SK-N-SH (cell line): ENCODE data around the gene RIOK1. TPM values are rescaled to one million over a fixed set of nuclear protein-coding genes. Genes with fewer than 3 reads are reported as not detected.

Experiments
- CTCF ChIA-PET: fragments of 300-600, 350-600 bp; formaldehyde crosslinking; extraction: SDS; loops from one replicate; lab custom pipeline; 2021; lab: Yijun Ruan, JAX
- POLR2A ChIA-PET: fragments of 350-600 bp; sonication (Branson Sonifier 250); formaldehyde crosslinking; extraction: SDS; loops from one replicate; lab custom pipeline; 2020; ENCODE audit warnings: antibody characterized with exemption, inconsistent platforms; lab: Yijun Ruan, JAX
- DNase-seq: peaks from one replicate; pipeline ENCODE4 v3.0.0; 2012
- H2AFZ ChIP-seq: fragments of 200-600 bp; sonication (generic); 2 replicates; pipeline ENCODE4 v1.8.1; 2016; ENCODE audit warnings: antibody characterized with exemption, mild to moderate bottlenecking, low read depth
- H3F3A ChIP-seq: fragments of 200-600 bp; sonication (generic); replicated peaks from 2 replicates; pipeline ENCODE3; 2016; ENCODE audit warnings: antibody characterized with exemption, mild to moderate bottlenecking; ENCODE audit not compliant: insufficient read depth
- H3K27ac ChIP-seq, 2 experiments: fragments of 200-500 bp in 1 of 2; fragments of 200-600 bp in 1 of 2; sonication (Bioruptor generic) in 1 of 2; sonication (generic), shearing (Covaris generic) in 1 of 2; 2 replicates each; pipeline versions ENCODE4 v1.5.1 to v1.6.1; 2014 to 2016; ENCODE audit warnings: low read depth in 2 of 2, inconsistent platforms in 1 of 2, low read length in 1 of 2, mild to moderate bottlenecking in 1 of 2, mixed read lengths in 1 of 2
- H3K27me3 ChIP-seq: fragments of 200-600 bp; sonication (generic), shearing (Covaris generic); 2 replicates; pipeline ENCODE4 v1.6.1; 2016; ENCODE audit warnings: mixed run types; ENCODE audit not compliant: insufficient read depth
- H3K36me3 ChIP-seq, 2 experiments: fragments of 200-500 bp in 1 of 2; fragments of 200-600 bp in 1 of 2; sonication (Bioruptor generic) in 1 of 2; sonication (generic) in 1 of 2; replicated peaks in 1 of 2; 2 replicates each; pipeline versions ENCODE3 to v1.5.1; 2014 to 2016; ENCODE audit warnings: low read length in 1 of 2, mild to moderate bottlenecking in 1 of 2; ENCODE audit not compliant: insufficient read depth in 2 of 2, control insufficient read depth in 1 of 2
- H3K4me1 ChIP-seq, 2 experiments: fragments of 200-500 bp in 1 of 2; fragments of 200-600 bp in 1 of 2; sonication (Bioruptor generic) in 1 of 2; sonication (generic), shearing (Covaris generic) in 1 of 2; 2 replicates each; pipeline versions ENCODE4 v1.5.1 to v1.6.1; 2014 to 2016; ENCODE audit warnings: low read depth in 1 of 2, low read length in 1 of 2, mixed run types in 1 of 2; ENCODE audit not compliant: insufficient read depth in 2 of 2, control insufficient read depth in 1 of 2
- H3K4me2 ChIP-seq: fragments of 200-600 bp; sonication (generic), shearing (Covaris generic); 2 replicates; pipeline ENCODE4 v1.6.1; 2017; ENCODE audit warnings: mixed run types
- H3K4me3 ChIP-seq, 2 experiments: fragments of 200-500 bp in 1 of 2; fragments of 200-600 bp in 1 of 2; sonication (Bioruptor generic) in 1 of 2; sonication (generic), shearing (Covaris generic) in 1 of 2; 2 replicates each; pipeline versions ENCODE4 v1.5.1 to v1.8.1; 2014 to 2016; ENCODE audit warnings: low read depth in 2 of 2, inconsistent platforms in 1 of 2, low read length in 1 of 2, mild to moderate bottlenecking in 1 of 2, mixed read lengths in 1 of 2, moderate library complexity in 1 of 2
- H3K79me2 ChIP-seq: fragments of 200-600 bp; sonication (generic); 2 replicates; pipeline ENCODE4 v1.8.1; 2017; ENCODE audit warnings: mild to moderate bottlenecking; ENCODE audit not compliant: insufficient read depth
- H3K9ac ChIP-seq: fragments of 200-600 bp; sonication (generic); 2 replicates; pipeline ENCODE4 v1.6.1; 2017; ENCODE audit warnings: mixed run types
- H3K9me2 ChIP-seq: fragments of 200-600 bp; sonication (generic); 2 replicates; pipeline ENCODE4 v1.6.1; 2017; ENCODE audit warnings: mixed run types
- H3K9me3 ChIP-seq: fragments of 200-600 bp; sonication (generic); 2 replicates; pipeline ENCODE4 v1.6.1; 2017; ENCODE audit warnings: mixed run types, mild to moderate bottlenecking, moderate library complexity
- H4K20me1 ChIP-seq: fragments of 200-600 bp; sonication (generic); 2 replicates; pipeline ENCODE4 v1.6.1; 2017; ENCODE audit warnings: mild to moderate bottlenecking, mixed run types; ENCODE audit not compliant: insufficient read depth
- FOXM1 ChIP-seq: IDR thresholded peaks from 2 replicates; pipeline ENCODE4 v1.4.0; 2012; ENCODE audit warnings: low read depth, mild to moderate bottlenecking
- WGBS: methylation state at CpG from one replicate; pipeline ENCODE4 v1.1.6; 2017; ENCODE audit warnings: low lambda C conversion rate; 5-methylcytosine and 5-hydroxymethylcytosine counted together
- polyA plus RNA-seq, 3 experiments: library from polyadenylated mRNA; depleted of rRNA; stranded (reverse); fragments of >200 nt; gene quantifications; 2 replicates each; pipeline ENCODE4 v1.2.3, GENCODE V29; 2012

Gene RIOK1
- polyA plus RNA-seq, 1 of the 3 experiments (the other 2 are of a cell fraction): 18.7 TPM

DNA sequence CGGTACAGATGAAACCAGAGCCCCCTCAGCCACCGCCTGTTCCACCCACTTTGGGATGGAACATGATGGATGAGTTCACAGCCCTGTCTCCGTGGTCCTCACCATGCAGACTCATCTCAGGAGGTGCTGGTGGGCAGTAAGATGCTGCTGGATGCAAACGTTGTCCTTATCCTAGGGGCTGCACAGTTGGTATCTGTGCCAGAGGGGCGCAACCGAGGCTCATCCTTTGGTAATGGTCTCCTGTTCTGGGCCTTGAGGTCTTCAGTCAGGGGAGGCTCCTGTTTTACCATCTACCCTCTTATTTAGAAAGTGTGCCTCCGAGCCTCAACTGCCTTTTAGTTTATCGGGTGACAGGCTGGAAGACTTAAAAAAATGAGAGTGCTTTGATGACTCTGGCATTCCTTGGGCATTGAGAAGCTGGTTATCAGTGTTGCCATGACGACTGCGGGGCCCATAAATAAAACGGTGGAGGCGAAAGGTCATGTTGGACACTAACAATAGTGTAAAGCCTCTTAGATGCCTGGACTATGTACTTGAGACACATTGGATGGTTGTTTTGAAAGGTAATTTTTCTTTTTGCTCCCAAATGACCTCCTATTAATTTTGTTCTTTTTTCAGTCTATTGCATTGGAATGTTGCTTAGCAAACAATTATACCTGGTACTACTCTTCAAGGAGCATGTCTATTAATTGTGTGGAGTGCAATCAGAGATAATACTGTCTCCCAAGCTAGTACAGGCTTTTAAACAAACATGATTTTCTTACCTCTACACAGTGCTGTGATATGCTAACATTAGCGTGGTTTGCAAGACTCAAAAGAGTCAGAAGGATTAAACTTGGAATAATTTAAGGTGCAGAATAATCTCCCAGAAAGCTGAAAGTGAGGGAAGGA, 77.6 kb downstream of the RIOK1 start:
- Histone ChIP-seq H3K36me3 (no peaks in the 10 kb centered on the region), H3K9me3 (no peaks in the 10 kb centered on the region), H3K9me2 (no peaks in the 10 kb centered on the region), H3K27me3 (no peaks in the 10 kb centered on the region), H3K9ac (no peak overlapping the region), H3K27ac (no peak overlapping the region)
- POLR2A ChIA-PET: no interaction called here
- DNase-seq: no peak
- CTCF ChIA-PET: interaction anchor here (1.3 kb wide), 1 partner anchor 9 kb away, joined by 3 read pairs; no protein-coding TSS in a partner anchor
- no peak for TF ChIP-seq FOXM1
- TF ChIP-seq, all 33 proteins: peak for 0
- Histone ChIP-seq H3F3A (peaks cover 3% of the 10 kb centered on the region), H3K4me2 (no peak overlapping the region), H3K79me2 (no peaks in the 10 kb centered on the region), H3K4me1 (peaks cover 0 to 6% of the 10 kb centered on the region in 2 experiments; a peak in 2 of 4 replicates), H2AFZ (no peak overlapping the region), H3K4me3 (no peak overlapping the region), H4K20me1 (no peaks in the 10 kb centered on the region)
- WGBS: 56% methylated on average over 11 of the region's 13 CpGs

Other genes with a start within 250 kb of the RIOK1 start
- 50.7 and 60.2 TPM in 2 replicates for gene SSR1, start 76.6 kb upstream of the RIOK1 start, polyA plus RNA-seq (2012; rRNA removed)
- gene CAGE1, start 66 bp upstream of the RIOK1 start, polyA plus RNA-seq (2012; rRNA removed): 0.05 TPM in 1 of 2 replicates, not detected in the other
- 0.02 TPM in 1 of 2 replicates, not detected in the other for gene DSP, start 151.9 kb downstream of the RIOK1 start, polyA plus RNA-seq (2012; rRNA removed)
- 4.3 and 5.7 TPM in 2 replicates for gene SNRNP48, start 200.4 kb downstream of the RIOK1 start, polyA plus RNA-seq (2012; rRNA removed)